Sciatic nerve (tissue), 2 donors: ENCODE results near the gene WNK2. TPM values are rescaled to one million over a fixed set of nuclear protein-coding genes. Genes with fewer than 3 reads are reported as not detected.

Source experiments
- ATAC-seq: fragments of 200-7000 bp; cut with Tn5 transposase; one replicate; pipeline ENCODE4 v1.9.1; 2020; ENCODE audit warnings: mild to moderate bottlenecking, moderate library complexity
- DNase-seq: peaks from one replicate; pipeline ENCODE4 v3.0.0-alpha.2; 2020; ENCODE audit warnings: low spot score
- intact Hi-C: fragments of 100-400 bp; cut with DNase I; formaldehyde crosslinking; loops from one replicate; pipeline ENCODE4 v1.14.2; 2022
- total RNA-seq: library from RNA; stranded (reverse); fragmentation: NEBNext Ultra II Directional; extraction: Animal tissue kit (Norgen Biotek cat#: 25700); gene quantifications from one replicate; pipeline ENCODE4 v1.2.1, GENCODE V29; 2021
- donor health status: DM: no; HTN: no; CAD: no.
- donor health status: DM: no; HTN: no; CAD: no.

The WNK2 gene
- total RNA-seq, 1 donor from 2014 or later = 6.6 TPM

GRCh38 chr9:93258818-93259489 is 75.0 kb downstream of the WNK2 start:
- intact Hi-C loops = no loop called here
- ATAC-seq = peak; percentile 7
- peak; percentile 48 for DNase-seq

GRCh38 chr9:93259490-93260262 is 75.7 kb downstream of the WNK2 start:
- ATAC-seq (no peak), DNase-seq (peak; percentile 35)
- intact Hi-C loops = no loop called here

GRCh38 chr9:93260263-93261066 is 76.5 kb downstream of the WNK2 start:
- intact Hi-C loops = no loop called here
- ATAC-seq (no peak), DNase-seq (no peak)

GRCh38 chr9:93261281-93261680 is 77.3 kb downstream of the WNK2 start:
- no peak for ATAC-seq
- intact Hi-C loops = no loop called here
- DNase-seq = peak; percentile 31

- intact Hi-C loops = no loop called here
- DNase-seq (peak; percentile 51), ATAC-seq (no peak)
Observed at GRCh38 chr9:93261735-93262523, 78.0 kb downstream of the WNK2 start.

GRCh38 chr9:93262537-93263310 is 78.8 kb downstream of the WNK2 start:
- peak; percentile 46 for DNase-seq
- no peak for ATAC-seq
- intact Hi-C loops = no loop called here

- intact Hi-C loops = no loop called here
- DNase-seq (peak; percentile 45), ATAC-seq (no peak)
Observed at GRCh38 chr9:93263334-93264229, 79.6 kb downstream of the WNK2 start.

GRCh38 chr9:93264338-93265125 is 80.6 kb downstream of the WNK2 start:
- ATAC-seq (no peak), DNase-seq (no peak)
- intact Hi-C loops = no loop called here

- ATAC-seq (no peak), DNase-seq (no peak)
- intact Hi-C loops = no loop called here
Observed at GRCh38 chr9:93265301-93265971, 81.5 kb downstream of the WNK2 start.

GRCh38 chr9:93265972-93266371 is 82.0 kb downstream of the WNK2 start:
- DNase-seq (no peak), ATAC-seq (no peak)
- intact Hi-C loops = no loop called here

GRCh38 chr9:93266521-93267001 is 82.6 kb downstream of the WNK2 start:
- ATAC-seq (no peak), DNase-seq (no peak)
- intact Hi-C loops = no loop called here

GRCh38 chr9:93267091-93267541 is 83.2 kb downstream of the WNK2 start:
- intact Hi-C loops = no loop called here
- no peak for ATAC-seq
- DNase-seq = peak; percentile 46

GRCh38 chr9:93267681-93268505 is 84.0 kb downstream of the WNK2 start:
- DNase-seq (peak; percentile 34), ATAC-seq (no peak)
- intact Hi-C loops = no loop called here

GRCh38 chr9:93268551-93269314 is 84.8 kb downstream of the WNK2 start:
- DNase-seq = peak; percentile 35
- intact Hi-C loops = no loop called here

More at GRCh38 chr9:93268551-93269314, 84.8 kb downstream of the WNK2 start:
- no peak for ATAC-seq
